HG03045 (cell line): ENCODE measurements around the gene CENPS.

Experiments
- ATAC-seq: cut with Tn5 transposase; IDR thresholded peaks from one replicate; pipeline ENCODE4 v1.9.1; 2021; ENCODE audit warnings: mild to moderate bottlenecking, moderate library complexity; ENCODE audit not compliant: unreplicated experiment

Gene CENPS

DNA sequence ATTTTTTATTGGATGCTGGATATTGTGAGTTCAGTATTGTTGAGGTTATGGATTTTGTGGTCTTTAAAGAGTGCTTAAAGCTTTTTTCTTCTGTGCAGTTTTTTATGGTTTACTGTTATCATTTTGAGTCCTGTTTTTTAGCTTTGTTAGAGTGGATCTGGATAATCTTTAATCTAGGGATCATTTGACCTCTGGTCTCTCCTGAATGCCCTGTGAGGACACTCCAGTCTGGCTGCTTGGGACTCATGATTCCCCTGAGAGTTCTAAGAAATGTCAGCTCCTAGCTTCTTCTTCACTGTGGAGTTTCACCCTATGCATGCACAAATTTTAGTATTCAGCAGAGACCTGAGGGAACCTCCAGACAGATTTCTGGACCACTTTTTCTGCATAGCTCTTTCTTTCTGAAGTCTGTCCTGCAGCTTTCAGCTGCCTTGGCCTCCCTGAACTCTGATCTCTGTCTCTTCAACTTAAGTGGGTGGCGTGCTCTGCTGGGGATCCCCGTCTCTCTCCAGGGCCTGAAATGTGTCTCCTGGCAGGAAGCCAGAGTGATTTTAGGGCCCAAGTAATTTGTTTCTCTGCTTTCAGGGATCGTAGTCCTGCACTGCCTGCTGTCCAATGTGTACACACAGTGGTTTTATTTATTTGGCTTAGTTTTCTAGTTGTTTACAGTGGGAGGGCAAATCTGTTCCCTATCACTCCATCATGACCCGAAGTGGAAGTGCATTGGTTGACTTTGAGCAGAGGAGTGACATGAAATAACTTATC lies 59.2 kb downstream of the CENPS start:
- no peak for ATAC-seq

DNA sequence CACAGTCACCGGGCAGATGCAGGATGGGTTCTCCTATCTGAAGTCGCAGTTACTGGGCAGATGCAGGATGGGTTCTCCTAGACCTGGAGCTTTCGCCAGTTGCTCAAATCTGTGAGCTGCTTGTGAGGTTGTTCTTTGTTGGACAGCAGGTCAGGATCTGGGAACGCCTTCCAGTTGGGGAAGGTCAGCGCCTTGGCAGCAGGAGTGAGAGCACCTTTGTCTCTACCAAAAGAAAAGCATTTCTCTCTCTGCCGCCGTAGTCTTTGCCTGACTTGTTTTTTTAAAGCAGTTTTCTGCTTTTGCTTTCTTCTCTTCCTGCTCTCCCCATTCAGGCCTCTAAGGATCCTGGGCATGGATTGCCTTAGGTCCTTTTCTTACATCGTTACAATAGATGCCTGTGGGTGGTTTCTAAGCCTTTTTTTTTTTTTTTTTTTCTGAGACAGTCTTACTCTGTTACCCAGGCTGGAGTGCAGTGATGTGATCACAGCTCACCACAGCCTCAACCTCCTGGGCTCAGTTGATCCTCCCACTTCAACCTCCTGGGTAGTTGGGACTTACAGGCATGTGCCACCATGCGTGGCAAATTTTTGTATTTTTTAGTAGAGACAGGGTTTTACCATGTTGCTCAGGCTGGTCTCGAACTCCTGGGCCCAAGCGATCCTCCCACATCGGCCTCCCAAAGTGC lies 60.2 kb downstream of the CENPS start:
- no peak for ATAC-seq
